DOHH2 (cell line): ENCODE results near the gene DPH7.

ENCODE experiments used
- CTCF ChIP-seq: fragments of 200-600 bp; sonication (generic); IDR thresholded peaks from one replicate; pipeline ENCODE4 v1.5.1; 2014; ENCODE audit warnings: antibody characterized with exemption, mild to moderate bottlenecking, low read depth, low read length; ENCODE audit not compliant: poor library complexity, severe bottlenecking
- EZH2phosphoT487 ChIP-seq: fragments of 200-600 bp; sonication (generic); IDR thresholded peaks from 2 replicates; pipeline ENCODE4 v1.6.1; 2017; ENCODE audit warnings: borderline replicate concordance, mild to moderate bottlenecking, antibody characterized with exemption, low read length, moderate library complexity, mixed read lengths

GRCh38 chr9:137554349-137554748 is 24.4 kb downstream of the DPH7 start:
- no peak for TF ChIP-seq CTCF
- TF ChIP-seq EZH2phosphoT487: no peak
